ENCODE results near the gene GPATCH11.

GPATCH11 gene

GRCh38 chr2:37091873-37092272 is 7.6 kb downstream of the GPATCH11 start:
- TF ChIP-seq, protein P1, sequence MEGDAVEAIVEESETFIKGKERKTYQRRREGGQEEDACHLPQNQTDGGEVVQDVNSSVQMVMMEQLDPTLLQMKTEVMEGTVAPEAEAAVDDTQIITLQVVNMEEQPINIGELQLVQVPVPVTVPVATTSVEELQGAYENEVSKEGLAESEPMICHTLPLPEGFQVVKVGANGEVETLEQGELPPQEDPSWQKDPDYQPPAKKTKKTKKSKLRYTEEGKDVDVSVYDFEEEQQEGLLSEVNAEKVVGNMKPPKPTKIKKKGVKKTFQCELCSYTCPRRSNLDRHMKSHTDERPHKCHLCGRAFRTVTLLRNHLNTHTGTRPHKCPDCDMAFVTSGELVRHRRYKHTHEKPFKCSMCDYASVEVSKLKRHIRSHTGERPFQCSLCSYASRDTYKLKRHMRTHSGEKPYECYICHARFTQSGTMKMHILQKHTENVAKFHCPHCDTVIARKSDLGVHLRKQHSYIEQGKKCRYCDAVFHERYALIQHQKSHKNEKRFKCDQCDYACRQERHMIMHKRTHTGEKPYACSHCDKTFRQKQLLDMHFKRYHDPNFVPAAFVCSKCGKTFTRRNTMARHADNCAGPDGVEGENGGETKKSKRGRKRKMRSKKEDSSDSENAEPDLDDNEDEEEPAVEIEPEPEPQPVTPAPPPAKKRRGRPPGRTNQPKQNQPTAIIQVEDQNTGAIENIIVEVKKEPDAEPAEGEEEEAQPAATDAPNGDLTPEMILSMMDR (IDR thresholded peaks at IDR 0.05), result no peak

DNA sequence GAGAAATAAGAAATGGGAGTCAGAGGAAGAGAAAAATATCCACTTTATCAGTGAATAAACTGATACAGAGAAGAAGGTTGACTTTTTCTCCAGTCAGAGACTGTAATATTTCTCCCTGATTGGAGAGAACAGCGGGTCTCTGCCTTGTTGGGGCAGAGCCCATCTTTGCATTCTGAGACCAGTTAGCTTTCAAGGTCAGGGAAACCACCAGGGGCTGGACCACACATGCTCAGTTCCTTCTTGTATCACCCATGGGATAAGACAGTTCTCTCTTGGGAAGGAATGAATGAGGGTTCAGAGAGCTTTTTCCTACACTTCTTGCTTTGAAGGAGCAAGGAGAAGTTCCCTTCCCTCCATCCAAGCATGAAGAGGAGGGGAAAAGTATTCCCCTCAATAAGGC is 12.2 kb downstream of the GPATCH11 start:
- TF ChIP-seq, protein P1 (IDR thresholded peaks at IDR 0.05), result no peak

- TF ChIP-seq, protein P1 (IDR thresholded peaks at IDR 0.05), result no peak
Measured at GRCh38 chr2:37098416-37099118, 14.2 kb downstream of the GPATCH11 start.

DNA sequence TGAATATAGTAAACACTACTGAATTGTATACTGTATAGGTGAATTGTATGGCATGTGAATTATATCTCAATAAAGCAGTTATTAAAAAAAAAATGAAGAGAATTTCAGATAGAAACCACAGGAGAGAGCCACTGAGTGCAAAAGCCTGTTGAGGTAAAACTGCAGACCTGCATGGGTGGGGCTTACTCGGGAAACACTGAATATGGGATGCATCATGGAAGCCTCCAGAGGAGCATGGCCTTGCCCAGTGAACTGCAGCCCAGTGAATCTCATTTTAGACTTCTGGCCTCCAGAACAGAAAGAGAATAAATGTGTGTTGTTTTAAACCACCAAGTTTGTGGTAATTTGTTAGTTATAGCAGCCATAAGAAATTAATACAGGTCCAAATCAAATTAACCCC is 15.7 kb downstream of the GPATCH11 start:
- TF ChIP-seq, protein P1 (IDR thresholded peaks at IDR 0.05), result no peak

DNA sequence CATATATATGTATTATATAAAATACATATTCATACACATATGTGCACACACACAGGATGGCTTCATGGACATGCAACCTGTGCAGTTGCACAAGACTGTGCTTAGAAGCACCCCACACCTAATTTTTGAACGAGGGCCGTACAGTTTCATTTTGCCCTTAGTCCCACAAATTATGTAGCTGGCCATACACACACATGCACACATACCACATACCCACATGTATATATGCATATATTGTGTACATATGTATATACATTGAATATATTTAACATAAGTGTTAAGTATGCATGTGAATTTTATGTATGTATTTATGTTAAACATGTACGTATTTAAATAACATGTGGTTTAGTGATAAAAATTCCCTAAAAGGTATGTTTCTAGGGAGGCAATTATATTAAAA is 18.3 kb downstream of the GPATCH11 start:
- TF ChIP-seq, protein P1 (IDR thresholded peaks at IDR 0.05), result no peak

DNA sequence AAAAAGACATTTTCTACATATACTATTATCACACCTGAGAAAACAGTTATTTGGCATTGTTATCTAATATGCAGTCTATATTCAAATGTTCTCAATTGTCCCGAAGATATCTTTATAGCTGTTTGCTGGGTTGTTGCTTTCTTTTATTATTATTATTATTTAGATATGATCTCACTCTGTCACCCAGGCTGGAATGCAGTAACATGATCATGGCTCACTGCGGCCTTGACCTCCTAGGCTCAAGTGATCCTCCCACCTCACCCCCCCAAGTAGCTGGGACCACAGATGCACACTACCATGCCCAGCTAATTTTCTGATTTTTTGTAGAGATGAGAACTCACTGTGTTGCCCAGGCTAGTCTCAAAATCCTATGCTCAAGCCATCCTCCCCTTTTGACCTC is 19.9 kb downstream of the GPATCH11 start:
- TF ChIP-seq, protein P1 (IDR thresholded peaks at IDR 0.05), result no peak

- TF ChIP-seq, protein P1 (IDR thresholded peaks at IDR 0.05), result no peak
Measured at GRCh38 chr2:37105150-37105549, 20.8 kb downstream of the GPATCH11 start.

DNA sequence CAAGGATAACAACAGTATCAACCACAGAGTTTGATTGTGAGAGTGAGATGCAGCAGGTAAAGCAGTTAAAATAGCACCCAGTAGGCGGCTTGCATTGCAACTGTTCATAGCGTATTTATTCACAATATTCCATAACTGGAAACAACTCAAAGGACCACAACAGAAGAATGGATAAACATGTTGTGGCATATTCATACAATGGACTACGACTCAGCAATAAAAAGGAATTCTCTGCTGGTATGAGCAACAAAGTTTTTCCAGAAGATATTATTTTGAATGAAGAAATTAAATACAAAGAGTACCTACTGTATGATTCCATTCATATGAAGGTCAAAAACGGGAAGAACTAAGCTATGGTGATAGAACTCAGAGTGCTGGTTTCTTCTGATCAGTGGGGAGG is 25.2 kb downstream of the GPATCH11 start:
- TF ChIP-seq, protein P1 (IDR thresholded peaks at IDR 0.05), result no peak
